Panc1 (cell line): ENCODE results near the gene CSK.

ENCODE experiments used
- CTCF ChIP-seq: fragments of 450-650 bp; IDR thresholded peaks from 2 replicates; pipeline ENCODE4 v1.5.1; 2017; ENCODE audit warnings: mild to moderate bottlenecking
- POLR2AphosphoS5 ChIP-seq: IDR thresholded peaks from 2 replicates; pipeline ENCODE4 v1.6.1; 2012; ENCODE audit warnings: mild to moderate bottlenecking, low read depth, low read length, moderate library complexity
- REST ChIP-seq, 2 experiments: IDR thresholded peaks; 2 replicates each; pipeline ENCODE4 v1.6.1; 2011 to 2012; ENCODE audit warnings: low read depth in 2 of 2, control low read depth in 1 of 2, low read length in 1 of 2, mild to moderate bottlenecking in 1 of 2, moderate library complexity in 1 of 2; ENCODE audit not compliant: insufficient read depth in 1 of 2
- SIN3A ChIP-seq: IDR thresholded peaks from 2 replicates; pipeline ENCODE4 v1.6.1; 2012; ENCODE audit warnings: low read depth, mild to moderate bottlenecking, low read length, moderate library complexity, borderline replicate concordance; ENCODE audit not compliant: insufficient read depth

GRCh38 chr15:74792227-74793016, 10.5 kb downstream of the CSK start:
- TF ChIP-seq CTCF (no peak), SIN3A (no peak), POLR2AphosphoS5 (no peak), REST (IDR thresholded peaks at IDR 0.05; ENCODE audit: insufficient read depth in 1 of 2, low read depth in 2 of 2, low read length in 1 of 2) (no peak)
